IMR-90 (cell line): Measurements from ENCODE around the gene ERCC4. TPM values are rescaled to one million over a fixed set of nuclear protein-coding genes. Genes with fewer than 3 reads are reported as not detected.

ENCODE experiments used
- ATAC-seq: fragments of 200-7000 bp; cut with Tn5 transposase; 2 replicates; pipeline ENCODE4 v1.9.1; 2020; ENCODE audit warnings: low read depth, mild to moderate bottlenecking, moderate library complexity
- BruUV-seq: library from RNA; stranded (reverse); fragments of 400-500 nt; replicated peaks from 2 replicates; lab custom pipeline; 2021; lab: Mats Ljungman, UMichigan
- CTCF ChIA-PET: fragments of 300-600 bp; formaldehyde crosslinking; extraction: SDS; loops from one replicate; lab custom pipeline; 2021; ENCODE audit warnings: antibody characterized with exemption; lab: Yijun Ruan, JAX
- POLR2A ChIA-PET: fragments of 300-600 bp; sonication (Branson Sonifier 250); formaldehyde crosslinking; loops from one replicate; lab custom pipeline; 2022; ENCODE audit warnings: antibody characterized with exemption; ENCODE audit not compliant: unreplicated experiment; lab: Charles Lee
- DNase-seq: peaks from one replicate; pipeline ENCODE4 v3.0.0; 2013
- H2AFZ ChIP-seq: replicated peaks from 2 replicates; pipeline ENCODE3; 2013; ENCODE audit warnings: low read length, mild to moderate bottlenecking; ENCODE audit not compliant: poor library complexity
- H2AK5ac ChIP-seq: 2 replicates; pipeline ENCODE4 v1.6.1; 2013; ENCODE audit warnings: low read depth, low read length, inconsistent platforms
- H2AK9ac ChIP-seq: replicated peaks from 2 replicates; pipeline ENCODE3; 2013; ENCODE audit warnings: mild to moderate bottlenecking, low read depth, low read length, moderate library complexity; ENCODE audit not compliant: poor library complexity
- H2BK120ac ChIP-seq: 2 replicates; pipeline ENCODE4 v1.6.1; 2013; ENCODE audit warnings: low read depth, low read length, inconsistent platforms
- H2BK15ac ChIP-seq: 3 replicates; pipeline ENCODE4 v1.6.1; 2013; ENCODE audit warnings: low read depth, low read length, inconsistent platforms
- H2BK20ac ChIP-seq: 2 replicates; pipeline ENCODE4 v1.6.1; 2013; ENCODE audit warnings: low read depth, mild to moderate bottlenecking, inconsistent platforms, low read length, moderate library complexity
- H2BK5ac ChIP-seq: 2 replicates; pipeline ENCODE4 v1.6.1; 2013; ENCODE audit warnings: mild to moderate bottlenecking, low read depth, low read length, inconsistent platforms; ENCODE audit not compliant: poor library complexity, severe bottlenecking
- H3K14ac ChIP-seq: replicated peaks from 2 replicates; pipeline ENCODE4 v1.6.1; 2013; ENCODE audit warnings: low read depth, low read length, inconsistent platforms
- H3K18ac ChIP-seq: 2 replicates; pipeline ENCODE4 v1.6.1; 2013; ENCODE audit warnings: low read depth, low read length, control low read depth
- H3K23ac ChIP-seq: 2 replicates; pipeline ENCODE4 v1.6.1; 2013; ENCODE audit warnings: low read depth, low read length, inconsistent platforms
- H3K27ac ChIP-seq: 2 replicates; pipeline ENCODE4 v1.5.1; 2013; ENCODE audit warnings: mild to moderate bottlenecking, control low read depth, low read length; ENCODE audit not compliant: insufficient read depth
- H3K27me3 ChIP-seq: 2 replicates; pipeline ENCODE4 v1.6.1; 2013; ENCODE audit warnings: low read length; ENCODE audit not compliant: control insufficient read depth, insufficient read depth
- H3K36me3 ChIP-seq: 2 replicates; pipeline ENCODE4 v1.6.1; 2013; ENCODE audit warnings: low read length, mixed read lengths; ENCODE audit not compliant: control insufficient read depth, insufficient read depth
- H3K4ac ChIP-seq: 2 replicates; pipeline ENCODE4 v1.6.1; 2013; ENCODE audit warnings: low read depth, low read length, inconsistent platforms
- H3K4me1 ChIP-seq: 2 replicates; pipeline ENCODE4 v1.6.1; 2013; ENCODE audit warnings: low read length, mixed read lengths; ENCODE audit not compliant: control insufficient read depth, insufficient read depth
- H3K4me2 ChIP-seq: 2 replicates; pipeline ENCODE4 v1.6.1; 2013; ENCODE audit warnings: low read depth, mild to moderate bottlenecking, control low read depth, low read length, moderate library complexity
- H3K4me3 ChIP-seq: 2 replicates; pipeline ENCODE4 v1.5.1; 2013; ENCODE audit warnings: low read depth, mild to moderate bottlenecking, control low read depth, low read length, moderate library complexity; ENCODE audit not compliant: insufficient read depth
- H3K56ac ChIP-seq: 2 replicates; pipeline ENCODE4 v1.6.1; 2013; ENCODE audit warnings: low read length, inconsistent platforms; ENCODE audit not compliant: insufficient read depth; ENCODE audit errors: extremely low read depth
- H3K79me1 ChIP-seq, 2 experiments: 2 replicates each; pipeline ENCODE4 v1.6.1; 2013; ENCODE audit warnings: low read length in 2 of 2, inconsistent platforms in 1 of 2, low read depth in 1 of 2
- H3K9ac ChIP-seq: 2 replicates; pipeline ENCODE4 v1.6.1; 2013; ENCODE audit warnings: low read depth, low read length, control low read depth
- H3K9me1 ChIP-seq: 2 replicates; pipeline ENCODE4 v1.6.1; 2013; ENCODE audit warnings: low read length, inconsistent platforms; ENCODE audit not compliant: insufficient read depth
- H3K9me3 ChIP-seq: 2 replicates; pipeline ENCODE4 v1.6.1; 2013; ENCODE audit warnings: low read length; ENCODE audit not compliant: control insufficient read depth, insufficient read depth
- H4K20me1 ChIP-seq: 2 replicates; pipeline ENCODE4 v1.6.1; 2013; ENCODE audit warnings: low read length, inconsistent platforms; ENCODE audit not compliant: insufficient read depth
- H4K5ac ChIP-seq: 2 replicates; pipeline ENCODE4 v1.6.1; 2013; ENCODE audit warnings: mild to moderate bottlenecking, low read depth, low read length, control low read depth
- H4K8ac ChIP-seq, 2 experiments: 2 replicates each; pipeline ENCODE4 v1.6.1; 2013; ENCODE audit warnings: low read depth in 2 of 2, low read length in 2 of 2, control low read depth in 1 of 2, inconsistent platforms in 1 of 2
- H4K91ac ChIP-seq: 2 replicates; pipeline ENCODE4 v1.6.1; 2013; ENCODE audit warnings: low read depth, low read length, inconsistent platforms; ENCODE audit not compliant: insufficient read depth
- BHLHE40 ChIP-seq: fragments of 150-350 bp; IDR thresholded peaks from 2 replicates; pipeline ENCODE4 v1.6.1; 2016; ENCODE audit warnings: mild to moderate bottlenecking, low read depth, low read length
- CEBPB ChIP-seq: IDR thresholded peaks from 2 replicates; pipeline ENCODE4 v1.6.1; 2012; ENCODE audit warnings: low read depth, low read length, improper control_type of control experiment
- CHD1 ChIP-seq: IDR thresholded peaks from 2 replicates; pipeline ENCODE4 v1.6.1; 2012; ENCODE audit warnings: low read depth, low read length, improper control_type of control experiment
- MAFK ChIP-seq: IDR thresholded peaks from 2 replicates; pipeline ENCODE4 v1.6.1; 2012; ENCODE audit warnings: low read depth, low read length, improper control_type of control experiment
- MAZ ChIP-seq: IDR thresholded peaks from 2 replicates; pipeline ENCODE4 v1.6.1; 2012; ENCODE audit warnings: low read depth, mild to moderate bottlenecking, low read length, improper control_type of control experiment, moderate library complexity, borderline replicate concordance
- MXI1 ChIP-seq: IDR thresholded peaks from 2 replicates; pipeline ENCODE4 v1.6.1; 2012; ENCODE audit warnings: low read depth, mild to moderate bottlenecking, low read length, moderate library complexity, borderline replicate concordance
- NFE2L2 ChIP-seq: fragments of 150-350 bp; IDR thresholded peaks from 2 replicates; pipeline ENCODE4 v1.6.1; 2016; ENCODE audit warnings: low read depth, mild to moderate bottlenecking, low read length
- POLR2A ChIP-seq: IDR thresholded peaks from 2 replicates; pipeline ENCODE4 v1.6.1; 2012; ENCODE audit warnings: mild to moderate bottlenecking, low read depth, low read length
- RAD21 ChIP-seq: IDR thresholded peaks from 2 replicates; pipeline ENCODE4 v1.6.1; 2012; ENCODE audit warnings: low read length, improper control_type of control experiment
- RCOR1 ChIP-seq: IDR thresholded peaks from 2 replicates; pipeline ENCODE4 v1.6.1; 2012; ENCODE audit warnings: mild to moderate bottlenecking, low read length, improper control_type of control experiment; ENCODE audit not compliant: insufficient replicate concordance
- RFX5 ChIP-seq: IDR thresholded peaks from 2 replicates; pipeline ENCODE4 v1.8.0; 2012; ENCODE audit warnings: low read depth, mild to moderate bottlenecking, low read length, moderate library complexity
- SMC3 ChIP-seq: fragments of 150-350 bp; IDR thresholded peaks from 2 replicates; pipeline ENCODE4 v1.6.1; 2016; ENCODE audit warnings: low read depth, mild to moderate bottlenecking, antibody characterized with exemption, low read length, moderate library complexity
- WGBS, 2 experiments: methylation state at CpG; one replicate each; pipeline versions ENCODE4 v1.1.5 to v1.1.7; 2013; ENCODE audit warnings: missing lambda C conversion rate in 2 of 2; ENCODE audit not compliant: insufficient read length in 1 of 2; ENCODE audit errors: extremely low coverage in 2 of 2; 5-methylcytosine and 5-hydroxymethylcytosine counted together
- dilution Hi-C: fragments of 300-500 bp; cut with HindIII; formaldehyde crosslinking; loops from one replicate; pipeline ENCODE4 v1.14.3; 2018; ENCODE audit warnings: low sequenced_read_pairs; ENCODE audit not compliant: unreplicated experiment
- in situ Hi-C: fragments of 300-500 bp; cut with MboI; formaldehyde crosslinking; loops from 3 replicates; pipeline ENCODE4 v1.14.3; 2019; ENCODE audit warnings: low sequenced_read_pairs, inconsistent platforms, mixed read lengths
- intact Hi-C: fragments of 100-400 bp; cut with micrococcal nuclease; formaldehyde crosslinking; loops from 2 replicates; pipeline ENCODE4 v1.10.0; 2022
- polyA plus RNA-seq, 3 experiments: library from polyadenylated mRNA; depleted of rRNA; stranded (reverse); fragments of >200 nt; gene quantifications; 2 replicates each; pipeline ENCODE4 v1.2.3, GENCODE V29; 2012; ENCODE audit warnings: low replicate concordance in 1 of 3
- total RNA-seq: library from RNA; depleted of rRNA; stranded (reverse); fragments of >200 nt; gene quantifications from 2 replicates; pipeline ENCODE4 v1.2.3, GENCODE V29; 2012
- TF ChIP-seq, protein P1 (sequence below): conservative IDR thresholded peaks from 2 replicates; pipeline ENCODE4 v1.5.1; 2012; ENCODE audit warnings: mild to moderate bottlenecking, low read depth, low read length, improper control_type of control experiment
- TF ChIP-seq, protein P2 (sequence below): fragments of 150-350 bp; IDR thresholded peaks from 2 replicates; pipeline ENCODE4 v1.6.1; 2017; ENCODE audit warnings: mild to moderate bottlenecking, antibody characterized with exemption, low read length, low read depth
- TF ChIP-seq, protein P3 (sequence below): fragments of 150-350 bp; IDR thresholded peaks from 2 replicates; pipeline ENCODE4 v1.6.1; 2016; ENCODE audit warnings: low read depth, mild to moderate bottlenecking, low read length, moderate library complexity, borderline replicate concordance

ERCC4 gene
- total and polyA plus RNA-seq, 2 of the 4 experiments (the other 2 are of a cell fraction): 2.9 to 19.2 TPM

DNA sequence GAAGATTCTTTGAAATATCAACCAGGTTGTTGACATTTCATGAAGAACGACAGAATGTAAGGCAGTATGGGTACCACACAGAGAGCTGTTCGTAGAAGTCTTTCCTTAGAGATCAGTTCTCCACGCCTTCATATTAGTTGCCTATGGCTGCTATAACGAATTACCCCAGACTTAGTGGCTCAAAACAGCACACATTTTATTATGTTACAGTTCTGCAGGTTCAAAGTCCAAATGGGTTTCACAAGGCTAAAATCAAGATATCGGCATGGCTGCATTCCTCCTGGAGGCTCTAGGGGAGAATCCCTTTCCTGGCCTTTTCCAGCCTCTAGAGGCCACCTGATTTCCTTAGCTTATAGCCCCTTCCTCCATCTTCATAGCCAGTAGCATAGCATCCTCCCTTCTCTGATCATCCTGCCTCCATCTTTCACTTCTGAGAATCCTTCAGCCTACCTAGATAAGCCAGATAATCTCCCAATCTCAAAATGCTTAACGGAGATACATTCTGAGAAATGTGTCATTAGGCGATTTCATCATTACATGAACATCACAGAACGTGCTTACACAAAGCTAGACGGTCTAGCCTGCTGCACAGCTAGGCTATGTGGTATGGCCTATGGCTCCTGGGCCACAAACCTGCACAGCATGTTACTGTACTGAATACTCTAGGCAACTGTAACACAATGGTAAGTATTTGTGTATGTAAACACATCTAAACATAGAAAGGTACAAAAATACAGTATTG, 26.0 kb downstream of the ERCC4 start:
- intact Hi-C loops: no loop called here
- CTCF ChIA-PET: no interaction called here
- H3K23ac ChIP-seq: no peak overlapping the region
- H3K79me1 ChIP-seq: no peaks in the 10 kb centered on the region
- 0 out of 2 replicates have a peak, but pooled peaks cover 2% of the 10 kb centered on the region for H3K9me1 ChIP-seq
- no peak for ATAC-seq
- no peak overlapping the region for H2BK20ac ChIP-seq
- no peak overlapping the region for H3K18ac ChIP-seq
- peaks cover 28% of the 10 kb centered on the region for H3K36me3 ChIP-seq
- H3K9ac ChIP-seq: no peak overlapping the region
- H2AK5ac ChIP-seq: no peak overlapping the region
- no peak overlapping the region for H2BK15ac ChIP-seq
- H4K8ac ChIP-seq: no peak overlapping the region
- no TSS peak for BruUV-seq
- no peak for TF ChIP-seq RCOR1
- TF ChIP-seq, protein P1, sequence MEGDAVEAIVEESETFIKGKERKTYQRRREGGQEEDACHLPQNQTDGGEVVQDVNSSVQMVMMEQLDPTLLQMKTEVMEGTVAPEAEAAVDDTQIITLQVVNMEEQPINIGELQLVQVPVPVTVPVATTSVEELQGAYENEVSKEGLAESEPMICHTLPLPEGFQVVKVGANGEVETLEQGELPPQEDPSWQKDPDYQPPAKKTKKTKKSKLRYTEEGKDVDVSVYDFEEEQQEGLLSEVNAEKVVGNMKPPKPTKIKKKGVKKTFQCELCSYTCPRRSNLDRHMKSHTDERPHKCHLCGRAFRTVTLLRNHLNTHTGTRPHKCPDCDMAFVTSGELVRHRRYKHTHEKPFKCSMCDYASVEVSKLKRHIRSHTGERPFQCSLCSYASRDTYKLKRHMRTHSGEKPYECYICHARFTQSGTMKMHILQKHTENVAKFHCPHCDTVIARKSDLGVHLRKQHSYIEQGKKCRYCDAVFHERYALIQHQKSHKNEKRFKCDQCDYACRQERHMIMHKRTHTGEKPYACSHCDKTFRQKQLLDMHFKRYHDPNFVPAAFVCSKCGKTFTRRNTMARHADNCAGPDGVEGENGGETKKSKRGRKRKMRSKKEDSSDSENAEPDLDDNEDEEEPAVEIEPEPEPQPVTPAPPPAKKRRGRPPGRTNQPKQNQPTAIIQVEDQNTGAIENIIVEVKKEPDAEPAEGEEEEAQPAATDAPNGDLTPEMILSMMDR: no peak
- TF ChIP-seq, protein P2, sequence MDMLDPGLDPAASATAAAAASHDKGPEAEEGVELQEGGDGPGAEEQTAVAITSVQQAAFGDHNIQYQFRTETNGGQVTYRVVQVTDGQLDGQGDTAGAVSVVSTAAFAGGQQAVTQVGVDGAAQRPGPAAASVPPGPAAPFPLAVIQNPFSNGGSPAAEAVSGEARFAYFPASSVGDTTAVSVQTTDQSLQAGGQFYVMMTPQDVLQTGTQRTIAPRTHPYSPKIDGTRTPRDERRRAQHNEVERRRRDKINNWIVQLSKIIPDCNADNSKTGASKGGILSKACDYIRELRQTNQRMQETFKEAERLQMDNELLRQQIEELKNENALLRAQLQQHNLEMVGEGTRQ: no peak
- TF ChIP-seq, protein P3, sequence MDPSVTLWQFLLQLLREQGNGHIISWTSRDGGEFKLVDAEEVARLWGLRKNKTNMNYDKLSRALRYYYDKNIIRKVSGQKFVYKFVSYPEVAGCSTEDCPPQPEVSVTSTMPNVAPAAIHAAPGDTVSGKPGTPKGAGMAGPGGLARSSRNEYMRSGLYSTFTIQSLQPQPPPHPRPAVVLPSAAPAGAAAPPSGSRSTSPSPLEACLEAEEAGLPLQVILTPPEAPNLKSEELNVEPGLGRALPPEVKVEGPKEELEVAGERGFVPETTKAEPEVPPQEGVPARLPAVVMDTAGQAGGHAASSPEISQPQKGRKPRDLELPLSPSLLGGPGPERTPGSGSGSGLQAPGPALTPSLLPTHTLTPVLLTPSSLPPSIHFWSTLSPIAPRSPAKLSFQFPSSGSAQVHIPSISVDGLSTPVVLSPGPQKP: no peak
- TF ChIP-seq RFX5: no peak
- no peak for TF ChIP-seq NFE2L2
- TF ChIP-seq CEBPB: no peak
- TF ChIP-seq CHD1: no peak
- no peak for TF ChIP-seq RAD21
- TF ChIP-seq MAFK: no peak
- TF ChIP-seq MXI1: no peak
- TF ChIP-seq POLR2A: no peak
- no peak for TF ChIP-seq BHLHE40
- TF ChIP-seq SMC3: no peak
- no peak for TF ChIP-seq MAZ
- no peaks in the 10 kb centered on the region for H3K4me1 ChIP-seq
- dilution Hi-C loops: no loop called here
- H2BK5ac ChIP-seq: no peak overlapping the region
- in situ Hi-C loops: no loop called here
- H4K5ac ChIP-seq: no peak overlapping the region
- H2BK120ac ChIP-seq: no peak overlapping the region
- H3K27ac ChIP-seq: no peak overlapping the region
- H4K91ac ChIP-seq: no peak overlapping the region
- H3K4me3 ChIP-seq: no peak overlapping the region
- no peak overlapping the region for H3K4me2 ChIP-seq
- H3K56ac ChIP-seq: no peak overlapping the region
- no peak overlapping the region for H3K4ac ChIP-seq
- 93% methylated on average over 7 of the region's 9 CpGs; no CpG with 5 or more reads in 1 of the 2 experiments for WGBS, 2 experiments
- no peak overlapping the region for H2AK9ac ChIP-seq
- no peak overlapping the region for H2AFZ ChIP-seq
- no peak for DNase-seq
- H4K20me1 ChIP-seq: no peaks in the 10 kb centered on the region
- H3K14ac ChIP-seq: no peak overlapping the region
- no peaks in the 10 kb centered on the region for H3K9me3 ChIP-seq
- POLR2A ChIA-PET: no interaction called here
- H3K27me3 ChIP-seq: no peaks in the 10 kb centered on the region
